OCI-LY7 (cell line): ENCODE measurements around the gene RPS8. TPM values are rescaled to one million over a fixed set of nuclear protein-coding genes. Genes with fewer than 3 reads are reported as not detected.
"Not testable (repeated sequence)": the region's sequence is repeated elsewhere in the genome, so short reads cannot be mapped to it uniquely, and the experiment has no call there.

ENCODE experiments used
- BruUV-seq: library from RNA; stranded (reverse); fragments of 400-500 nt; replicated peaks from 2 replicates; lab custom pipeline; 2021; lab: Mats Ljungman, UMichigan
- CTCF ChIA-PET: fragments of 300-600 bp; sonication (Branson Sonifier 250); formaldehyde crosslinking; loops from one replicate; lab custom pipeline; 2022; ENCODE audit warnings: antibody characterized with exemption; ENCODE audit not compliant: unreplicated experiment; lab: Charles Lee
- POLR2A ChIA-PET: fragments of 300-600 bp; sonication (Branson Sonifier 250); formaldehyde crosslinking; loops from one replicate; lab custom pipeline; 2022; ENCODE audit warnings: antibody characterized with exemption; lab: Charles Lee
- DNase-seq: peaks from one replicate; pipeline ENCODE4 v3.0.0-alpha.2; 2015; ENCODE audit warnings: low spot score
- H2AFZ ChIP-seq: fragments of 200-600 bp; sonication (generic), shearing (Covaris generic); 2 replicates; pipeline ENCODE4 v1.6.1; 2014; ENCODE audit warnings: mild to moderate bottlenecking, antibody characterized with exemption, low read length, moderate library complexity
- H3K27ac ChIP-seq: fragments of 200-600 bp; sonication (generic); 2 replicates; pipeline ENCODE4 v1.5.1; 2014; ENCODE audit warnings: mixed run types, low read depth, mild to moderate bottlenecking, moderate library complexity, low read length, inconsistent platforms; ENCODE audit not compliant: poor library complexity, severe bottlenecking
- H3K36me3 ChIP-seq: fragments of 200-600 bp; sonication (generic); 2 replicates; pipeline ENCODE4 v1.6.1; 2014; ENCODE audit warnings: mild to moderate bottlenecking, antibody characterized with exemption, low read length, moderate library complexity, mixed read lengths; ENCODE audit not compliant: insufficient read depth
- H3K4me1 ChIP-seq: fragments of 200-600 bp; sonication (generic); 2 replicates; pipeline ENCODE4 v1.5.1; 2014; ENCODE audit warnings: mild to moderate bottlenecking, low read length; ENCODE audit not compliant: insufficient read depth, poor library complexity, severe bottlenecking
- H3K4me2 ChIP-seq: fragments of 200-600 bp; sonication (generic); 2 replicates; pipeline ENCODE4 v1.6.1; 2014; ENCODE audit warnings: mild to moderate bottlenecking, low read length
- H3K4me3 ChIP-seq: fragments of 200-600 bp; sonication (generic); 2 replicates; pipeline ENCODE4 v1.5.1; 2014; ENCODE audit warnings: mild to moderate bottlenecking, low read depth, low read length; ENCODE audit not compliant: poor library complexity, severe bottlenecking
- H3K79me2 ChIP-seq: fragments of 200-600 bp; sonication (generic); 2 replicates; pipeline ENCODE4 v1.6.1; 2016; ENCODE audit warnings: low read depth, mild to moderate bottlenecking, low read length, moderate library complexity, mixed read lengths; ENCODE audit not compliant: insufficient read depth
- H3K9me2 ChIP-seq: fragments of 200-600 bp; sonication (generic); 2 replicates; pipeline ENCODE4 v1.6.1; 2016; ENCODE audit warnings: mild to moderate bottlenecking, low read length, mixed read lengths; ENCODE audit not compliant: insufficient read depth
- H3K9me3 ChIP-seq: fragments of 200-600 bp; sonication (generic); 2 replicates; pipeline ENCODE4 v1.6.1; 2014; ENCODE audit warnings: mild to moderate bottlenecking, mixed run types, low read length, mixed read lengths
- H4K20me1 ChIP-seq: fragments of 200-600 bp; sonication (generic); 2 replicates; pipeline ENCODE4 v1.6.1; 2014; ENCODE audit warnings: mild to moderate bottlenecking, antibody characterized with exemption, low read length, moderate library complexity, mixed read lengths; ENCODE audit not compliant: insufficient read depth
- EZH2phosphoT487 ChIP-seq: fragments of 200-600 bp; sonication (generic); IDR thresholded peaks from 2 replicates; pipeline ENCODE4 v1.6.1; 2018; ENCODE audit warnings: low read depth, borderline replicate concordance, mild to moderate bottlenecking, mixed run types, antibody characterized with exemption, low read length, moderate library complexity, mixed read lengths
- intact Hi-C: fragments of 100-400 bp; cut with micrococcal nuclease; formaldehyde crosslinking; loops from one replicate; pipeline ENCODE4 v1.10.0; 2022; ENCODE audit not compliant: unreplicated experiment
- total RNA-seq, 2 experiments: library from RNA; depleted of rRNA in 1 of 2; stranded (reverse); fragments of >200 nt in 1 of 2; shearing (Covaris generic) in 1 of 2; gene quantifications; 2 replicates each; pipeline ENCODE4 v1.2.3, GENCODE V29; 2014 to 2022
- TF ChIP-seq, protein P1 (sequence below): fragments of 200-600 bp; sonication (generic); conservative IDR thresholded peaks from 2 replicates; pipeline ENCODE4 v1.5.1; 2014; ENCODE audit warnings: mild to moderate bottlenecking, antibody characterized with exemption, low read length, moderate library complexity, mixed read lengths

The RPS8 gene
- total RNA-seq, 2 experiments from 2014 or later, result 2,707 to 4,355 TPM

DNA sequence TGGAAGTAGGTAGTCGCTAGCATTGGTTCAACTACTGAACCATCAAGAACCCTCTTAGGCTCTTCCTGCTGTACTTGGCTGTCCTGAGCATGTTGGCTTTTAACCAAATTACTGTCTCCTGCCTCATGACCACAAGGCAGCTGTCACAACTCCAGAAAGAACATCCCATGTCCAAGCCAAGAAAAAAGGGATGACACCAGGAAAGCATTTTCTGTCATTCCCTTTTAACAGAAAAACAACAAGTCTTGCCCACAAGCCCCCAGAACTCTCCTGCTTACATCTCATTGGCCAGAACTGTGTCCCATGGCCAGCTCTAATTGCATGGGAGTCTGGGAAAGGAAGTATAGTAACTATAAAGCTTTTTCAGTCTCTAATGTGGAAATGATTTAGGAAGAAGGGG, 42.0 kb upstream of the RPS8 start:
- ChIA-PET CTCF (interaction anchor here (1.1 kb wide), 1 partner anchor 11 kb away, joined by 4 read pairs; no protein-coding TSS in a partner anchor), POLR2A (interaction anchor here (0.6 to 9.1 kb wide), 10 partner anchors 9 to 86 kb away, joined by 3 to 147 read pairs (median 27); partner anchors contain the start of gene RPS8)
- H3K27ac ChIP-seq, result no peak overlapping the region
- H3K9me2 ChIP-seq, result no peaks in the 10 kb centered on the region
- H3K9me3 ChIP-seq, result no peaks in the 10 kb centered on the region
- intact Hi-C loops, result loop anchor here (10.0 kb wide), 1 partner anchor 761 kb away; the partner anchor contains the start of gene TESK2
- DNase-seq, result no peak
- peak overlapping the region; percentile 81 for H2AFZ ChIP-seq
- H3K79me2 ChIP-seq, result no peaks in the 10 kb centered on the region
- peaks cover 45% of the 10 kb centered on the region for H3K4me1 ChIP-seq
- no peaks in the 10 kb centered on the region for H4K20me1 ChIP-seq
- H3K4me3 ChIP-seq, result no peak overlapping the region
- H3K4me2 ChIP-seq, result 0 out of 2 replicates have a peak overlapping the region, but pooled peaks have one; percentile 14
- no TSS peak for BruUV-seq
- no peaks in the 10 kb centered on the region for H3K36me3 ChIP-seq
- TF ChIP-seq EZH2phosphoT487, result no peak
- TF ChIP-seq, protein P1, sequence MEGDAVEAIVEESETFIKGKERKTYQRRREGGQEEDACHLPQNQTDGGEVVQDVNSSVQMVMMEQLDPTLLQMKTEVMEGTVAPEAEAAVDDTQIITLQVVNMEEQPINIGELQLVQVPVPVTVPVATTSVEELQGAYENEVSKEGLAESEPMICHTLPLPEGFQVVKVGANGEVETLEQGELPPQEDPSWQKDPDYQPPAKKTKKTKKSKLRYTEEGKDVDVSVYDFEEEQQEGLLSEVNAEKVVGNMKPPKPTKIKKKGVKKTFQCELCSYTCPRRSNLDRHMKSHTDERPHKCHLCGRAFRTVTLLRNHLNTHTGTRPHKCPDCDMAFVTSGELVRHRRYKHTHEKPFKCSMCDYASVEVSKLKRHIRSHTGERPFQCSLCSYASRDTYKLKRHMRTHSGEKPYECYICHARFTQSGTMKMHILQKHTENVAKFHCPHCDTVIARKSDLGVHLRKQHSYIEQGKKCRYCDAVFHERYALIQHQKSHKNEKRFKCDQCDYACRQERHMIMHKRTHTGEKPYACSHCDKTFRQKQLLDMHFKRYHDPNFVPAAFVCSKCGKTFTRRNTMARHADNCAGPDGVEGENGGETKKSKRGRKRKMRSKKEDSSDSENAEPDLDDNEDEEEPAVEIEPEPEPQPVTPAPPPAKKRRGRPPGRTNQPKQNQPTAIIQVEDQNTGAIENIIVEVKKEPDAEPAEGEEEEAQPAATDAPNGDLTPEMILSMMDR, result no peak

DNA sequence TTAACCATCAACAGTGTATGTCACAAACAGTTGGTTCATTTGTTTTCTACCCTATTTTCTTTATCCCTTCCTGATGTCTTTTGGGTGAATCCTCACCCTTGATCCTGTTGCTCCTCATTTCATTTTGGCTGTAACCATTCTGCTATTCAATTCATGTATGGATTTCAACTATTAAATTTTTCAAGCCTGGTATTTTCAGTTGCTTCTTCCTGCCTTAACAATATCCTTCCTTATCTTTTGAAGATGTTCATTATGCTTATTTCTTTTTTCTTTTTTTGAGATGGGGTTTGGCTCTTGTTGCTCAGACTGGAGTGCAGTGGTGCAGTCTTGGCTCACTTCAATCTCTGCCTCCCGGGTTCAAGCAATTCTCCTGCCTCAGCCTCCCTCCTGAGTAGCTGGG, 41.6 kb upstream of the RPS8 start:
- no peaks in the 10 kb centered on the region for H4K20me1 ChIP-seq
- no peak overlapping the region for H3K4me3 ChIP-seq
- no TSS peak for BruUV-seq
- H3K9me2 ChIP-seq, result no peaks in the 10 kb centered on the region
- intact Hi-C loops, result loop anchor here (10.0 kb wide), 1 partner anchor 761 kb away; the partner anchor contains the start of gene TESK2
- H3K27ac ChIP-seq, result no peak overlapping the region
- H3K4me1 ChIP-seq, result peaks cover 45% of the 10 kb centered on the region
- CTCF ChIA-PET, result no interaction called here
- H2AFZ ChIP-seq, result peak overlapping the region; percentile 81
- no peaks in the 10 kb centered on the region for H3K79me2 ChIP-seq
- no peaks in the 10 kb centered on the region for H3K9me3 ChIP-seq
- POLR2A ChIA-PET, result interaction anchor here (1.2 to 9.1 kb wide), 7 partner anchors 12 to 85 kb away, joined by 3 to 147 read pairs (median 33); partner anchors contain the start of gene RPS8
- H3K36me3 ChIP-seq, result no peaks in the 10 kb centered on the region
- no peak for DNase-seq
- TF ChIP-seq, protein P1, result no peak
- no peak for TF ChIP-seq EZH2phosphoT487
- H3K4me2 ChIP-seq, result no peak overlapping the region

DNA sequence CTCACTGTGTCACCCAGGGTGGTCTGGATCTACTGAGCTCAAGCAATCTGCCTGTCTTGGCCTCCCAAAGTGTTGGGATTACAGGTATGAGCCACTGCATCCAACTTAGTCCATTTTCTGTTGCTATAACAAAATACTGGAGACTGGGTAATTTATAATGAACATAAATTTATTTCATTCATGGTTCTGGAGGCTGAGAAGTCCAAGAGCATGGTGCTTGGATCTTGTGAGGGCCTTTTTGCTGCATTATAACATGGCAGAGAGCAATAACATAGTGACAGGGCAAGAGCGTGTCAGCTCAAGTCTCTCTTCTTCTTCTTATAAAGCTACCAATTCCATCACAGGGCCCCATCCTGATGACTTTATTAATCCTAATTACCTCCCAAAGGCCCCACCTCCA, 39.3 kb upstream of the RPS8 start:
- no peak for DNase-seq
- Histone ChIP-seq H3K4me3 (no peak overlapping the region), H3K79me2 (peaks cover 13% of the 10 kb centered on the region), H3K27ac (no peak overlapping the region), H3K9me2 (no peaks in the 10 kb centered on the region), H3K4me1 (peaks cover 37% of the 10 kb centered on the region), H3K36me3 (peaks cover 11% of the 10 kb centered on the region), H3K4me2 (no peak overlapping the region), H3K9me3 (no peaks in the 10 kb centered on the region), H4K20me1 (0 out of 2 replicates have a peak, but pooled peaks cover 5% of the 10 kb centered on the region), H2AFZ (no peak overlapping the region)
- ChIA-PET CTCF (no interaction called here), POLR2A (interaction anchor here (0.7 to 2.0 kb wide), 3 partner anchors 14 to 283 kb away, joined by 3 to 11 read pairs (median 3); no protein-coding TSS in a partner anchor)
- no TSS peak for BruUV-seq
- TF ChIP-seq EZH2phosphoT487, result no peak
- TF ChIP-seq, protein P1, result no peak
- intact Hi-C loops, result loop anchor here (10.0 kb wide), 1 partner anchor 759 kb away; the partner anchor contains the start of gene TESK2

DNA sequence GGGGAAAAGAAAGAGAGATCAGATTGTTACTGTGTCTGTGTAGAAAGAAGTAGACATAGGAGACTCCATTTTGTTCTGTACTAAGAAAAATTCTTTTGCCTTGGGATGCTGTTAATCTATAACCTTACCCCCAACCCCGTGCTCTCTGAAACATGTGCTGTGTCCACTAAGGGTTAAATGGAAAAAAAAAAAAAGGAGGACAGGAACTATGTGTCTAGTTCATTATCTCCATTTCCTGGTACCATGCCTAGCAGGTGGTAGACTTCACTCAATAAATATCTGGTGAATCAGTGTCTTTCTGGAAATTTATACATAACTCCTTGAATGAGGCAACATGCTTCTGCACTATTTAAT, 36.4 kb upstream of the RPS8 start:
- H3K4me2 ChIP-seq, result peak overlapping the region; percentile 95
- H4K20me1 ChIP-seq, CTCF ChIA-PET, H3K9me2 ChIP-seq, DNase-seq, H3K9me3 ChIP-seq: not testable (repeated sequence)
- H2AFZ ChIP-seq, result peak overlapping the region; percentile 61; the same call in 1 of the 2 replicates
- intact Hi-C loops, result loop anchor here (2.0 to 10.0 kb wide), 2 partner anchors 36 to 756 kb away; partner anchors contain the start of genes RPS8 and TESK2
- H3K4me1 ChIP-seq, result peaks cover 28% of the 10 kb centered on the region
- peak overlapping the region; percentile 98 for H3K4me3 ChIP-seq
- H3K36me3 ChIP-seq, result peaks cover 40% of the 10 kb centered on the region
- H3K79me2 ChIP-seq, result peaks cover 40% of the 10 kb centered on the region
- POLR2A ChIA-PET, result interaction anchor here (0.7 kb wide), 2 partner anchors 45 to 1830 kb away, joined by 3 read pairs; no protein-coding TSS in a partner anchor
- H3K27ac ChIP-seq, result peak overlapping the region; percentile 81
- TSS peak; percentile 100 for BruUV-seq
